Measurements from ENCODE around the gene NOC4L. TPM values are rescaled to one million over a fixed set of nuclear protein-coding genes. Genes with fewer than 3 reads are reported as not detected.
A peak's percentile ranks its signal among the peaks of the same experiment; 100 is the strongest.

NOC4L gene
- polyA plus RNA-seq, 3 donors: 7.3 to 18.0 (median 17.9) TPM

GRCh38 chr12:132111654-132112304 lies 32.5 kb upstream of the NOC4L start:
- WGBS (ENCODE audit: insufficient coverage): 99% methylated on average over 14 of the region's 19 CpGs
- TF ChIP-seq CTCF (IDR thresholded peaks at IDR 0.05): no peak
- Mint-ChIP-seq H3K4me1 (no peaks in the 10 kb centered on the region), H3K27me3 (ENCODE audit: low read depth in 3 of 3) (no peaks in the 10 kb centered on the region), H3K27ac (no peak overlapping the region), H3K36me3 (peaks cover 50 to 75% of the 10 kb centered on the region in 2 donors), H3K4me3 (no peak overlapping the region), H3K9me3 (no peaks in the 10 kb centered on the region)
- Histone ChIP-seq H3K4me2 (replicated peaks; ENCODE audit: extremely low read depth, low read length, poor library complexity, severe bottlenecking) (no peak overlapping the region), H3K9me3 (replicated peaks in 1 of 2; ENCODE audit: control insufficient read depth in 1 of 2, insufficient read depth in 1 of 2, low read length in 2 of 2) (no peaks in the 10 kb centered on the region), H3K36me3 (replicated peaks in 1 of 2; ENCODE audit: control insufficient read depth in 1 of 2, insufficient read depth in 2 of 2, low read length in 2 of 2) (peaks cover 35 to 78% of the 10 kb centered on the region in 2 donors), H3K27me3 (ENCODE audit: control insufficient read depth in 2 of 2, insufficient read depth in 2 of 2, low read length in 2 of 2) (no peaks in the 10 kb centered on the region), H2AFZ (ENCODE audit: insufficient read depth, low read depth, low read length, poor library complexity, severe bottlenecking) (no peak overlapping the region), H3K9ac (ENCODE audit: insufficient read depth, low read length, poor library complexity, severe bottlenecking) (no peak overlapping the region), H3K4me1 (ENCODE audit: control insufficient read depth in 1 of 2, insufficient read depth in 2 of 2, low read length in 2 of 2) (no peaks in the 10 kb centered on the region), H4K20me1 (ENCODE audit: insufficient read depth, low read length) (no peaks in the 10 kb centered on the region), H3K27ac (ENCODE audit: low read depth in 1 of 2, low read length in 2 of 2) (no peak overlapping the region), H3K79me2 (ENCODE audit: insufficient read depth, low read length) (no peaks in the 10 kb centered on the region), H3K4me3 (replicated peaks in 1 of 3; ENCODE audit: low read depth in 2 of 3, low read length in 3 of 3) (no peak overlapping the region)
- intact Hi-C loops (cut with micrococcal nuclease): no loop called here
- no peak for DNase-seq

- 91% methylated on average over 6 of the region's 6 CpGs for WGBS (ENCODE audit: insufficient coverage)
- H3K36me3 ChIP-seq (replicated peaks in 1 of 2; ENCODE audit: control insufficient read depth in 1 of 2, insufficient read depth in 2 of 2, low read length in 2 of 2): peaks cover 33 to 66% of the 10 kb centered on the region in 2 donors
- H3K9me3 ChIP-seq (replicated peaks in 1 of 2; ENCODE audit: control insufficient read depth in 1 of 2, insufficient read depth in 1 of 2, low read length in 2 of 2): no peaks in the 10 kb centered on the region
- no peak overlapping the region for H3K4me3 ChIP-seq (replicated peaks in 1 of 3; ENCODE audit: low read depth in 2 of 3, low read length in 3 of 3)
- intact Hi-C loops (cut with micrococcal nuclease): no loop called here
- no peaks in the 10 kb centered on the region for H3K27me3 ChIP-seq (ENCODE audit: control insufficient read depth in 2 of 2, insufficient read depth in 2 of 2, low read length in 2 of 2)
- Mint-ChIP-seq H3K27ac (peak overlapping the region in 1 of 7 donors; percentile 24), H3K36me3 (peaks cover 42 to 61% of the 10 kb centered on the region in 2 donors), H3K9me3 (peaks cover 0 to 7% (median 0%) of the 10 kb centered on the region in 7 donors), H3K4me3 (no peak overlapping the region), H3K4me1 (no peaks in the 10 kb centered on the region), H3K27me3 (ENCODE audit: low read depth in 3 of 3) (no peaks in the 10 kb centered on the region)
- no peak for DNase-seq
- no peaks in the 10 kb centered on the region for H4K20me1 ChIP-seq (ENCODE audit: insufficient read depth, low read length)
- H3K9ac ChIP-seq (ENCODE audit: insufficient read depth, low read length, poor library complexity, severe bottlenecking): no peak overlapping the region
- H3K4me2 ChIP-seq (replicated peaks; ENCODE audit: extremely low read depth, low read length, poor library complexity, severe bottlenecking): no peak overlapping the region
- H3K4me1 ChIP-seq (ENCODE audit: control insufficient read depth in 1 of 2, insufficient read depth in 2 of 2, low read length in 2 of 2): no peaks in the 10 kb centered on the region
- H3K79me2 ChIP-seq (ENCODE audit: insufficient read depth, low read length): no peaks in the 10 kb centered on the region
- H3K27ac ChIP-seq (ENCODE audit: low read depth in 1 of 2, low read length in 2 of 2): no peak overlapping the region
- TF ChIP-seq CTCF (IDR thresholded peaks at IDR 0.05): no peak
- H2AFZ ChIP-seq (ENCODE audit: insufficient read depth, low read depth, low read length, poor library complexity, severe bottlenecking): no peak overlapping the region
These were observed 29.6 kb upstream of the NOC4L start for GRCh38 chr12:132114667-132115066.

Data from CD14-positive monocyte (primary cell).